ENCODE results near the gene ACSL5.

The ACSL5 gene

DNA sequence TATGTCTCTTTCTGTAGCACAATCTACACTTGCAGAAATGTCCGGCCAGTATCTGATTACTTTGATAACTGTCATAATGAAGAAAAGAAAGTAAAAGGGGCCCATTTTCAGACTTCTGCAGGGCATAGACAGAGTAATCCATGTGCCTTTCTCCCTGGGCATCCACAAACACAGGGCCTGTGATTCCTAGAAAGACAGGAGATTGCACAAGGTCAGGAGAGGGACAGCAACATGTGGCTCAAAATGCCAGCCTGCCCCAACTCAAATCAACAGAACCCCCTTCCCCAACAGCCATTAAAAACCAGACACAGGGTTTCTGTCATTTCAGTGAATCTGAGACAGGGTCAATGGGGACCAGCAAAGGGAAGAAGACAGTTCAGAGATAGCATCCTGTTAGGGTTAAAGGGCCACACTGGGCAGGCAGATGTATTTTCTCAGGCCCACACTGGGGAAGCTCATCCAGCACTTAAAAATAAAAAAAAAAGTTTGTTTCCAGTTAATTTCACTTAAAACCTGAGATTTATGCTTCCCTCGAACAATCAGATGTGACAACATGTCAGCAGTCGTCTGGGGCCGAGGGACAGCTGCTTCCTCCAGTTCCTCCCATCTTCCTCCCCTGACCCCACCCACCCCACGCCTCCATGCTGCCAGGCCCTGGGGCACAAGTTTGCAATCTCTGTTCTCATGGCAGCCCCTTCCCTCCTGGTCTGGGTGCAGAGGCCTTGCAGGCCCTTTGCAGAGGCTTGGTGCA lies 30.7 kb upstream of the ACSL5 start:
- no peak overlapping the region for H3K4me3 ChIP-seq (ENCODE audit: low read depth, low read length)
- no peak for TF ChIP-seq CTCF (IDR thresholded peaks at IDR 0.05; ENCODE audit: borderline replicate concordance, insufficient read depth, low read depth, low read length)

GRCh38 chr10:112344261-112344660 lies 29.7 kb upstream of the ACSL5 start:
- no peak for TF ChIP-seq CTCF (IDR thresholded peaks at IDR 0.05; ENCODE audit: borderline replicate concordance, insufficient read depth, low read depth, low read length)
- H3K4me3 ChIP-seq (ENCODE audit: low read depth, low read length): no peak overlapping the region

DNA sequence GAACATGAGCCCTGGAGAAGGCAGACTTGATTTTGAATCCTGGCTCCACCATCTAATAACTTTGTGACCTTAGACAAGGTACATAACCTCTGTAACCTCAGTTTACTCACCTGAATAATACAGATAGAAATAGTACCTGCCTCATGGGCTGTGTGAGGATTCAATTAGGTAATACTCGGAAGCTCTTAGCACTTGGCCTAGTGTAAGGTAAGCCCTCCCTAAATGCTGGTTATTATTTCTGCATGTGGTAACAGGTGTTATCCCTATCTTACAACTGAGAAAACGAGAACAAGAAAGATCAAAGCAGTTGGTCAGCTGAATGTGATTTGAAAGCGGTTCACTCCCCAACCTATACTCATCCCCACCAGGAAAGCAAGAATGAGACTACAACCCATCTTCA lies 28.7 kb upstream of the ACSL5 start:
- H3K4me3 ChIP-seq (ENCODE audit: low read depth, low read length): no peak overlapping the region
- no peak for TF ChIP-seq CTCF (IDR thresholded peaks at IDR 0.05; ENCODE audit: borderline replicate concordance, insufficient read depth, low read depth, low read length)

DNA sequence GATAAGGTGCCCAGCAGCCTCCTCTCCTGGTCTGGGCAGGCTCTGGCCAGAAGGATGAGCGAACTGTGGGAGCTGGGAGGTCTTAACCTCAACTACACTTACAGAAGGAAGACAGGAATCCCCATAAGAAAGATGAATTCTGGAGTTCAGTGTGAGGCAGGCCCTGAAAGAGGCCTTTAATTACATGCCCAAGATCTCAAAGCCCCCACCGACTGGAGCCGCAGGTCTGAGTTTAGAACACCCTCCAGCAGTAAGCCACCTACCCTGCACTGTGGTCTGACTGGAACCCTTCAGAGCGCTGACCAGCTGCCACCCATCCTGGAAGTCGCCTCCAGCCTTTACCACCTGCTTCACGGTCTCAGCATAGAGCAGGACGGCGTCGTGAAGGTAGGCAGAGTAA lies 28.2 kb upstream of the ACSL5 start:
- TF ChIP-seq CTCF (IDR thresholded peaks at IDR 0.05; ENCODE audit: borderline replicate concordance, insufficient read depth, low read depth, low read length): no peak
- no peak overlapping the region for H3K4me3 ChIP-seq (ENCODE audit: low read depth, low read length)

- TF ChIP-seq CTCF (IDR thresholded peaks at IDR 0.05; ENCODE audit: borderline replicate concordance, insufficient read depth, low read depth, low read length): no peak
- no peak overlapping the region for H3K4me3 ChIP-seq (ENCODE audit: low read depth, low read length)
Observed at GRCh38 chr10:112346774-112347173, 27.1 kb upstream of the ACSL5 start.

- no peak overlapping the region for H3K4me3 ChIP-seq (ENCODE audit: low read depth, low read length)
- TF ChIP-seq CTCF (IDR thresholded peaks at IDR 0.05; ENCODE audit: borderline replicate concordance, insufficient read depth, low read depth, low read length): no peak
Observed at GRCh38 chr10:112347709-112348671, 25.9 kb upstream of the ACSL5 start.
